Cortex of kidney (tissue), 1 donor: ENCODE results near the gene NSMF.
"Not testable (repeated sequence)": the region's sequence is repeated elsewhere in the genome, so short reads cannot be mapped to it uniquely, and the experiment has no call there.

ENCODE experiments used
- DNase-seq: peaks from one replicate; lab custom pipeline; 2025; lab: John Stamatoyannopoulos, UW

NSMF gene

DNA sequence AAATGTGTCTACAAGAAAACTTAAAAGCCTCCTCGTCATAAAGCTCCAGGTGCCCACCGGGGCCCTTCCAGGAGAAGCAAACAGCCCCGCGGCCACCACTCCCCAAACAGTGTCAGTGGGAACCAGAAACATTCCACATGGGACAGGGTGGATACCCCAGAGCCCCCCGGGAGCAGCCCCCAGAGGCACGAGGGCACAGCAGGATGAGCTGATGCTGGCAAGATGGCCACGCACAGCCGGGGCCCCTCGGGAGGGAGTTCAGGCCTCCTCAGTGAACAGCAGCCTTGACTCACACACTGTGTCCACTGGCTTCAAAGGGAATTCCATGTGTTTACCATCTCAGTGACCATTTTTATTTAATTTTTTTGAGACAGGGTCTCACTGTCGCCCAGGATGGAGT lies 46.7 kb downstream of the NSMF start:
- no peak for DNase-seq

DNA sequence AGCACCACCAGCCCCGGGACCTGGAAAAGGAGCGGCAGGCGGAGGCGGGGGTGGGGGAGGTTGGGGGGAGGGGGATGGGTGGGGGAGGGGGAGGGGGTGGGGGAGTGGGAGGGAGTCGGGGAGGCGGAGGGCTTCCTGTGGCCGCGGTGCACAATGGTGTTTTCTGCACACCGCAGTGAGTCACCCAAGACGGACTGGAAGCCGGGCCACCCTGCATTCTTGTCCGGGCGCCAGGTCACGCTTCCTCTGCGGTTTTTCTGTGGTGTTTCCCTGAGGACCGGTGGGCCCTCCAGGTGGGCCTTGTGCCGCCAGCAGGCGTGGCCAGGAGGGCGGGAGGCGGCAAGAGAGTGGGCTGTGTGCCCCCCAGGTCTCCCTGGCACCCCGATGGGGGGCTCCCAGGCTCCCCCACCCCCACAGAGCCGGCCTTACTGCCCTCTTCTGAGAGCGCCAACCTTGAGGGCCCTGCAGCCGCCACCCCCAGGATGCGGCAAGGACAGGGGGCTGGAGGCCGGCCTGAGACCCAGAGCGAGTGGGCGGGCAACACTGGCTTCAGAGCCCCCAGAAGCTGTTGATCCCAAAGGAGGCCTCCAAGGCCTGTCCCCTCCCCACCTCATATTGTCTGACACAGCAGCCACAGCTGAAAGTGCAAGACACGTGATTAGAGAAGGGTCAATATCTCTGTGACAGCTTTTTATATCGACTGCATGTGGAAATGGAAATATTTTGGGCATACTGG lies 47.3 kb downstream of the NSMF start:
- DNase-seq = no peak

DNA sequence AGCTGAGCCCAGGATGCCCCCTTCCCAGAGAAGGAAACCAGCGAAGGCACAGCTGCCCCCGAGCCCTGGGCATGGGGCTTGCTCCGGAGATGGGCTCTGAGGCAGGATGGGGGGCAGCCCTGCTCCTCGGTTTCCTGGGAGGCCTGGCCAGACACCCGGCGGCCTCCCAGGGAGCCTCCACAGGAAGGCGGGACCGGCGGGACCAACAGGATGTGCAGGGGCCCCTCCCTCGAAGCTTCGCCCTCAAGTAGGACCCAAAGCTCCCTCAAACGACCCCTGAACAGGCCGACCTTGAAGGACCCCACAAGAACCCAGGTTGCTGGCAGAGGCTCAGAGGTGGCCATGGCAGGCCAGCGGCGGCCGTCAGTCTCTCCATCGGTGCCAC lies 47.9 kb downstream of the NSMF start:
- no peak for DNase-seq

DNA sequence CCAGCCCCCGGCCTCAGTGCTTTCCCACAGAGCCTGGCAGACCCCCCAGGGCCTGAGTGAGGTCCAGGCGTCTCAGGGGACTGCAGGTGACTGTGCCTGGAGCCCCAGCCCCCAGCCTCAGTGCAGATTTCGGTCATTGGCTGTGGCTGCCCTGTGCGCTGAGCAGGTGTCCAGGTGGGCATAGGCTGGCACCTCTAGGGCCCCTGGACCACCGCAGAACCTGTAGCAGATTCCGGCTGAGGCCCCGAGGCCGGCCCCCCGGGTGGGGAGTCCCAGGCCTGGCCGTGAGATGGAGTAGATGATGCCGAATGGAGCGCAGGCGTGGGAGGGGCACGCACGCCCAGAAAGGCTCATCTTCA lies 48.3 kb downstream of the NSMF start:
- no peak for DNase-seq

DNA sequence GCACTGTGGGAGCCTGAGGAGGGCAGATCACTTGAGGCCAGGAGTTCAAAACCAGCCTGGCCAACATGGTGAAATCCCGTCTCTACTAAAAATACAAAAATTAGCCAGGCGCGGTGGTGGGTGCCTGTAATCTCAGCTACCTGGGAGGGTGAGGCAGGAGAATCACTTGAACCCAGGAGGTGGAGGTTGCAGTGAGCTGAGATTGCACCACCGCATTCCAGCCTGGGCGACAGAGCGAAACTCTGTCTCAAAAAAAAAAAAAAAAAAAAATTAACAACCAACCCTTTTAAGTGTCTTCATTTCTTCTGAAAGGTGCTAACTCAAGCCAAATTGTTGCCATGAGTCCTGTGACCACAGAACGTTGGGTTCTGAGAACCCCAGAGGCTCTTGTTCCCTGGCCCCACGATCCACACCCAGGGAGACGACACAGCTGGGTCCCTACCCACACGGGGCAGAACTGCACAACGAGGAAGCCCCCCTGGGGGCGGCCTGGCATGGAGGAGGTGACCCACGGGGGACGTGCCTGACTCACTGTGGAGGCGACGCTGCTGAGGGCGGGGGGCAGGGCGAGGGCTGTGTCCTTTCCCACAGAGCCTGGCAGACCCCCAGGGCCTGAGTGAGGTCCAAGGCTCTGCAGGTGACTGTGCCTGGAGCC lies 48.8 kb downstream of the NSMF start:
- not testable (repeated sequence) for DNase-seq

DNA sequence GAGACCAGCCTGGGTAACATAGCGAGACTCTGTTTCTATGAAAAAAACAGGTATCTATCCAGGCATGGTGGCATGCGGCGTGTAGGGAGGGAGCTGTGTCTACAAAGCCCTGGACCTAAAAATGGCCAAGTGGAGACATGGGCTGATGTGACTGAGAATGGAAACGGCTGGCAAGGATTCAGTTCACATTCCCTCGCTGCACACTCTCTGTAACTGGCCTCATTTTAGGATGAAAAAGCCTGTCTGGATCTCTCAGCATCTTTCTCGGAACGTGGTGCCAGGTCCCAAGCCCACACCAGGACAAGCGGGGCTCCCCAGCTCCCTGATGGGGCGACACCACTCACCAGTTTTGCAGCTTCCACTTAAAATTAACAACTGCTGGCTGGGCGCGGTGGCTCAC lies 49.6 kb downstream of the NSMF start:
- no peak for DNase-seq

DNA sequence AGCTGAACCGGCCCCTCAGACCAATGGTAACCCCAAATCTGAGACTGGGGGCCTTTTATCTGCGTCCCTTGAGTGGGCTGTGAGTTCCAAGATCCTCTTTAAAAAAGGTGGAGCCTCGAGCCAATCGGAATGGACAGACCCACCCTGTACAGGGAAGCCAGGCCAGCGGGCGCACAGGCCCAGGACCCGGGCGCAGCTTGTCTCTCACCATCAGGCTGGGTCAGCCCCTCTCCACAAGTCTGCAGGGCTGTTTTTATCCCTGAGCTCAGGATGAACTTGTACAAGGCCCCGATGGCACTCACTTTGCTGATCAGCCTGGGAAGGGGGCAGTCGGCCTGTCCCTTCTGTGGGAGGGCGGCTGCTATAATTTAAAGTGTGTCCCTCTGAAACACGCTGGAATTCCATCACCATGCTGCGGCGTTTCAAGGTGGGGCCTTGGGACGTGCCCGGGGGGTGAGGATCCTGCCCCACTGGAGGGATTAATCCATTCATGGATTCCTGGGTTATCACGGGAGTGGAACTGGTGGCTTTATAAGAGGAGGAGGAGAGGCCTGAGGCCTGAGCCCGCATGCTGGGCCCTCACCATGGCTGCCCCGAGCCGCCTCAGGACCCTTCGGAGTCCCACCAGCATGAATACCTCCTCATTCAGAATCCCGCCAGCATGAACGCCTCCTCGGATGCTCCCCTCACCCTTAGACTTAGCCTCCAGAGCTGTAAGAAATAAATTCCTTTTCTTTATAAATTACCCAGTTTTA lies 50.3 kb downstream of the NSMF start:
- no peak for DNase-seq

DNA sequence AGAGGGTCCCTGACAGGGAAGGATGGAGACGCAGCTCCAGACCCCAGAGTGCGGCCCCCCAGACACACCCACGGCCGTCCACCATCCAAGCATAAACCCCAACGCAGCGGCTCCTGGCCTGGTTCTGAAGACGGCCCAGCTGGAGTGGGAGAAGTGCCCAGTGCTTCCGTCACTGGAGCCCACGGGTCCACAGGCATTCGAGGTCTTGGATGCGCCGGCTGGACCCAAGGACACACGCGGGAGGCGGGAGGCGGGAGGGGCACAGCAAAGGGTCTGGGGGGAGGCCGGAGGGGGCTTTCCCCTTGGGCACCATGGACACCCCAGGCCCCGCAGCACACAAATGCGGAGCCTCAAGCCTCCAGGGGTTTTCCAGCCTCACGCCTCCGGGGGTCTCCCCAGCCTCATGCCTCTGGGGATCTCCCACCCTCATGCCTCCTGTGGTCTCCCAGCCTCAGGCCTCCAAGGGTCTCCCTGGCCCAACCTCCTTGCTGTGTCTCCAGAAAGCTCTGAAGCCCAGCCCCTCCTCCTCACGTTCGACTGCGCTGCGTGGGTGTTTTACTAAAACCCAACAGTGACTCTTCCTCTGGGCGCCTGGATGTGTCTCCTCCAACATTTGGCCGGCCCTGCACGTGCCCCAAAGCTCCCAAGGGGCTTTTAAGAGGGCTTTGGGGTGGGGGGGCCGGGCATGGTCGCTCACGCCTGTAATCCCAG lies 51.4 kb downstream of the NSMF start:
- no peak for DNase-seq

DNA sequence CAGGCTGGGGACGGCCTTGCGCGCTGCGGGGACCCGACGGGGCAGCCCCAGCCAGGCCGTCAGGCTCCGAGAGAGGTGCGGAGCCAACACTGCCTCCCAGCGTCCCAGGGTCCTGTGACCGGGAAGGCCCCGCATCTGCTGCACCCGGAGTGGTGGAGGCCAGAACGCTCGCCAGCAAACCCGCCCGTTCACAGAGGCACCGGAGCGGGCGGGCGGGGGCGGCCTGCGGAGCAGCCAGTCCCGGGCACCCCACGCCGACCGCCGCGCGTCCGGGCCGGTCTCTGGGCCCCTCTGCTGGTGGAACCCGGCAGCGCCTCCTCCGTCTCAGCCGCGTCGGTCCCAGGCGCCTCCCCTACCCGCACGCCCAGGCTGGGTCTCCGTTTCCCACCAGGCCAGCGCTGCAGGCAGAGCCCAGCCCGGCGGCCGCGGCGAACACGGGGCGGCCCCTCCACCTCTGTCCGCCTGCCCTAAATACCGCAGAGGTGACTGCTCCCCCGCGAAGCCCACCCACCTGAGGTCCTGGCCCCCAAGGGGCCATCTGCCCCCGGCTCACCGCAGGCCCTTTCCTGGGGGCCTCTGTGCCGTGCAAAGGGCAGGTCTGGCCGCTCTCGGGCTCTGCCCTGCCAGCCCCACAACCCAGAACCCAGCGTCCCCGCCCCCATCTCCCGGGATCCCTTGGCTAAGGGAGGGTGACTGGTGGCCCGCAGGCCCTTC lies 52.1 kb downstream of the NSMF start:
- DNase-seq = no peak

DNA sequence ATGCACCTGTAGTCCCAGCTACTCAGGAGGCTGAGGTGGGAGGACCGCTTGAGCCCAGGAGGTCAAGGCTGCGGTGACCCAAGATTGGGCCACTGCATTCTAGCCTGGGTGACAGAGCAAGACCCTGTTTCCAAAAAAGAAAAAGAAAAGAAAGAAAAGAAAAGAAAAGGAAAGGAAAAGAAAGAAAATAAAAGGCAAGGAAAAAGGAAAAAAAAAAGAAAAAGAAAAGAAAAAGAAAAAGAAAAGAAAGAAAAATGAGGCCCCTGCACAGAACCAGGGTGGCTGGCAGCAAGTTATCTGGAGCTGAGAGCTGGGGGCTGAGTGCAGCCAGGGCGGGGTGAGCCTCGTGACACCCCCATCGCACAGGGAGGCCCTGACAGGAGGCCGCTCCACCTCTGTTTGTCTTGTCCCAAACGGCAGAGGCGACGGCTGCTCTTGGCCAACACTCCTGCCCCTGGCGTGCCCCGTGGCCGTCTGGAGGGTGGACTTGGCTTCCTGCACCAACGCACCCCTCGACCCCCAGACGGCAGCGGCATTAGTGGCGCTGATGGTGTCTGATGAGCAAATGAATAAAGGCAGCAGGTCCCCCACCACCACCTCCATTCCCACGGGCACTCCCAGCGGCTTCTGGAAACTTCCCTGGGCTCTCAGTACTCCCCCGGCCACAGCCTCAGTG lies 52.9 kb downstream of the NSMF start:
- no peak for DNase-seq

DNA sequence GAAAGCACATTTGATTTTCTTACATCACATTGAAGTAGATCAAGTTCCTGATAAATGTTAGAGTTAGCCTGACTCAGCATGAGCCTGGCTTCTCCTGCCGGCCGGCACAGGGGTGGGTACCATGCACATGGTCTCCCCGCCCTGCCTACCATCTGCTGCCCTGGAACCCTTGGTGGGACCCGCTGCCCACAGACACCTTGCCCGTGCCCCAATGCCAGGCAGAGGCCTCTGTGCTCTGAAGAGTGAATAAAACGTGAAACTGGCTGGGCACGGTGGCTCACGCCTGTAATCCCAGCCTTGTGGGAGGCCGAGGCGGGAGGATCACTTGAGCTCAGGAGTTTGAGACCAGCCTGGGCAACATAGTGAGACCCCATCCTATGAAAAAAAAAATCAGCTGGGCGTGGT lies 53.5 kb downstream of the NSMF start:
- no peak for DNase-seq

DNA sequence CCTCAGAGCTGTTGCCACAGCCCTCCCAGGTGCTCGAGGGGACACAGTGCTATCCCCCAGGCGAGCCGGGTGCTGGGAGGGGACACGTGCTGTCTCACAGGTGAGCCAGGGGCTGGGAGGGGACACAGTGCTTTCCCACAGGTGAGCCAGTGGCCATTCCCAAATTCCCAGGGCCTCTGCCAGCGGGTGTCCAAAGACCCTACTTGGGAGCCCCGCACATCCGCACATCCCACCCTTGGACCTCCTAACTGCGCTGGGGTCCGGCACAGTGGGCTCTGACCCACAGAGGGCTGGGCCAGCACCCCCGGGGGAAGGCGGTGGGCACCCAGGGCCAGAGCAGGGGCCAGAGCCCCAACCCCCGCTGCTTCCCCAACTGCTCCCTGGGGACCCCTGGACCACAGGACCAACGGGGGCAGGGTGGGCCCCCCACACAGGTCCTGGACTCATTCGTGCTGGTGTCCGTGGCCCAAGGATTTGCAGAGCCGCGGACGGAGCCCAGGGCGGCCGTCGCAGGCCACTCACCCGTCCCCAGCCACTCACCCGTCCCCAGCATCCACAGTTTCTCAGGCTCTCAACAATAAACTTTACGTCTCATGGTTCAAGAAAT lies 54.1 kb downstream of the NSMF start:
- no peak for DNase-seq

DNA sequence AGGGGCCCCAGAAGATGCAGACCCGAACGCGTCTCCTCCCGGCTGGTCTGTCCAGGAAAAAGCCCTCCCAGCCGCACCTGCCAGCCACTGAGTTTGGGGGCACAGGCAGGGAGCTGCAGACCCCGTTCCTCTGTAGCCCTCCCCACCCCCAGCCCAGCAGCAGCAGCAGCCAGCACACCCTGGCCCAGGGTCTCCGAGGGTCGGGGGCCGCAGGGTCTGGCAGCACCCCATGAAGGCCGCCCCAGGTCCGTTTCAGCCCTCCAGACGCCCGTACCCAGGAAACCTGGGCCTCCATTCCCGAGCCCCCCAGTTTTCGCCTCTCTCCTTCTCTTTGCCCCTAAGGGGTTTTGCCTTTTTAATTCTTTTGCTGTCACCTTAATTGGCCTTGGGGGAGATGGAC lies 55.9 kb downstream of the NSMF start:
- no peak for DNase-seq

DNA sequence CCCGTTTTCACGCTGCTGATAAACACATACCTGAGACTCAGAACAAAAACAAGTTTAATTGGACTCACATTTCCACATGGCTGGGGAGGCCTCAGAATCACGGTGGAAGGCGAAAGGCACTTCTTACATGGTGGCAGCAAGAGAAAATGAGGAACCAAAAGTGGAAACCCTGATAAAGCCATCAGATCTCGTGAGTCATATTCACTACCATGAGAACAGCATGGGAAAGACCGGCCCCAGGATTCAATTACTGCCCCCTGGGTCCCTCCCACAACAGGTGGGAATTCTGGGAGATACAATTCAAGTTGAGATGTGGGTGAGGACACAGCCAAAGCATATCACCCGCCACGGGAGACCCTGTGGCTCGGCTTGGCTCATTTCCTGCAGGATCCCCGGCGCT lies 56.4 kb downstream of the NSMF start:
- DNase-seq = no peak

DNA sequence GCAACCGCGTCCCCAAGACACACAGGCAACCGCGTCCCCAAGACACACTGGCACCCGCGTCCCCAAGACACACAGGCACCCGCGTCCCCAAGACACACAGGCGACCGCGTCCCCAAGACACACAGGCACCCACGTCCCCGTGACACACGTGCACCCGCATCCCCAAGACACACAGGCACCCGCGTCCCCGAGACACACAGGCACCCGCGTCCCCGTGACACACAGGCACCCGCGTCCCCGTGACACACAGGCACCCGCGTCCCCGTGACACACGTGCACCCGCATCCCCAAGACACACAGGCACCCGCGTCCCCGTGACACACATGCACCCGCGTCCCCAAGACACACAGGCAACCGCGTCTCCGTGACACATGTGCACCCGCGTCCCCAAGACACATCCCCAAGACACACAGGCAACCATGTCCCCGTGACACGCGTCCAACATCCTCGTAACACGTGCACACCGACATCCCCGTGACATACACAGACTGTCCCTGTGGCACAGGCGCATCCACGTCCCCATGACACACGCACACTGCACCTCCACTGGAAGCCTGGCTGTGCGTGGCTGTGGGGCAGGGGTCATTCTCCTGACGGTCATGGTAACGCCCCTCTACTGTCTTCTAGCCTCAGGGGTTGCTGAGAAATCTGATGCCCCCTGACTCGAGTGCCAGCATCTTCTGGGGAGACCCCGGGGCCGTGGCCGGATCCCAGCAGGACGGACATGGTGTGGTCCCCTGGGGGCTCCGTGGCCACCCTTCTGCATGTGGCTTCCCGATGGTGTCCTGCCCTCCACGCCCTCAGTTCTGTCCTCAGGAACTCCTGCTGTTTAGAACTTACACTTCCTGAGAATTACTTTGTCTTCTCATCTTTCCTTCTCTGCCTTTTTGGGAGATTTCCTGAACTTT lies 60.3 kb downstream of the NSMF start:
- DNase-seq = no peak

DNA sequence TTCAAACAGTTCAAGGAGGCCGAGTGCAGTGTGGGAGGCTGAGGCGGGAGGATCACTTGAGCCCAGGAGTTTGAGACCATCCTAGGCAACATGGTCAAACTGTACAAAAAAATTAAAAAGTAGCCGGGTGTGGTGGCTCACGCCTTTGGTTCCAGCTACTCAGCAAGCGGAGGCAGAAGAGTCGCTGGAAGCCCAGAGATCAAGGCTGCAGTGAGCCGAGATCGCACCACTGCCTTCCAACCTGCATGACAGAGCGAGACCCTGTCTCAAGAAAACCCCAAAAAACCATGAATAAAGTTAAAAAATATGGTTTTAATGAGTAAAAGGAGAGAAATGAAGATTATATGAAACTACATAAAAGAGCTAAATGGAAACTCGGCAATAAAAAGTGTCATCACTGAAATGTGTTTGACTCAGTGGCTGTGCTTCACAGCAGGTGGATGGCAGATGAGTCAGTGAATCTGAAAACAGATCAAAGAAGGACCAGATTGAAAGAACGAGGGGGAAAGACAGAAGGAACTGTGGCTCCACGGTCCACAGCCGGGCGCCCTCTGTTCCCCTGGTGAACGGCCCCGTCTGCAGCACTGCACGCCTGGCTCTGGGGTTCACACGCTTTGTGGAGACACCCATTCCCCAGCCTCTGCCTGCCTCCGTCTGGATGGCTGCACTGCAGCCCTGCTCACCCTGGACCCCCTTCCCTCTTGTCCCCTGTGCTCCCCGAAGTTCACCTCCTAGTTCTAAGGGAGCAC lies 61.3 kb downstream of the NSMF start:
- DNase-seq = no peak
